GM21528 (cell line): ENCODE data around the gene TMEM126B.
"Not testable (repeated sequence)": the region's sequence is repeated elsewhere in the genome, so short reads cannot be mapped to it uniquely, and the experiment has no call there.

ENCODE experiments used
- ATAC-seq: cut with Tn5 transposase; IDR thresholded peaks from one replicate; pipeline ENCODE4 v1.9.1; 2021; ENCODE audit warnings: mild to moderate bottlenecking, moderate library complexity; ENCODE audit not compliant: unreplicated experiment, low FRiP score

TMEM126B gene

DNA sequence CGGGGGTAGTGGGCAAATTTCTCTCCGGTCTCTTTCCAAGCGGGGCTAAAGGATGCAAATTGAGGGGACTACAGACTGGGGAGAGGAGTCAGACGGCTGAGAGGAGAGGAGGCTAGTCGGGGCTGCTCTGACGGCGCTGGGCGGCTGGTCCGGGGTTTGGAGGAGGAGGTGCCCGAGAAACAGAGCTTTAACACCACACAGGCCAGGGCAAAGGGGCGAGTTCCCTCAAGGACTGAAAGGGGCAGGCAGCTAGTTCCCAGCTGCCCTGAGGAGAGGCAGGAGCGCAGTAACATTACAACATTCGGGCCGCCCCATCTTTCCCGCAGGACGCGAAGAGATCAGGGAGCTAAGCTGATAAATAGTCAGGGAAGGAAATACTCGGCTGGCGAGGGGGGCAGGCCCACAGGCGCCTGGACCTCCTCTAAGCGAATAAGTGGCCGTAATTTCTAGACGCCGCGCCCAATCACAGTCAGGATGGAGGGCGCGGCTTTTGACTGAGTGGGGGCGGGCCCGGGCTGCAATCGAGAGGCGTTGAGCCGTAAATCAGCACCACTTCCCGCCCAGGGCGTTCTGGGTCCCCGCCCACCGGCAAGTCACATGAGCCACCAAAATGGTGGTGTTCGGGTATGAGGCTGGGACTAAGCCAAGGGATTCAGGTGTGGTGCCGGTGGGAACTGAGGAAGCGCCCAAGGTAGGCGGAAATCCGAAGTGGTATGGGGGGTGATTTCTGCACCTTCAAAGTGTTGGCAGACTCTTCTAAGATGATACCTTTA is at the start of gene TMEM126B:
Gene TMEM126B, plus strand, starts transcription at position 596 of the 773 bp plus-strand sequence. Its CDS starts 15 bp downstream, at position 611.
- peak; percentile 100 for ATAC-seq

- no peak for ATAC-seq
Measured at GRCh38 chr11:85582111-85582510, 46.3 kb upstream of the TMEM126B start.

- ATAC-seq, result no peak
Measured at GRCh38 chr11:85589373-85589772, 39.0 kb upstream of the TMEM126B start.

- no peak for ATAC-seq
Measured at GRCh38 chr11:85590848-85591483, 37.4 kb upstream of the TMEM126B start.

DNA sequence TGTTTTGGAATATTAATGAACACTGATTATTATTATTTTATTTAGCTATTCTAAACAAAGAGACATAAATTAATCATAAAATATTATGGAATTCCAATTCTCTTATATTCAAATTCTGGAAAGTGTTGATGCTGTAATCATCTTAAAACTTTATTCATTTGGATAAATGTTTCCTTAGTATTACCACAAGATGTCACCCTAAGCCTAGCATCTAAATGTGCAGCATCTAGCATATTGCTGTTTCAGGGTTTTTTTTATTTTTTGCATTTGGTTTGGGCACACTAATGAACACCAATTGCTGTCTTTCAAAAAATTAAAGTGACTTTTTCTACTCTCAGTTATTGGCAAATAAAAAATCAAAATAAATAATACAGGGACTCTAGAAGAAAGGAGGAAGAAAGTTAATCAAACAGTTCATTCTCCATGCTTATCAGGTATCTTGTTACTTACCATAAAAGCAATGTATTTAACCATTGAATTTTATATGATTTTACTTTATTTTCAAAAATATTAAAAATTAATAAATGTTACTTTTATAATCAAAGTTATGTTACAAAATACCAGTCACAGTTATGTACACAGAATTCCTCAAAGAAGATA is 33.0 kb upstream of the TMEM126B start:
- peak; percentile 74 for ATAC-seq

DNA sequence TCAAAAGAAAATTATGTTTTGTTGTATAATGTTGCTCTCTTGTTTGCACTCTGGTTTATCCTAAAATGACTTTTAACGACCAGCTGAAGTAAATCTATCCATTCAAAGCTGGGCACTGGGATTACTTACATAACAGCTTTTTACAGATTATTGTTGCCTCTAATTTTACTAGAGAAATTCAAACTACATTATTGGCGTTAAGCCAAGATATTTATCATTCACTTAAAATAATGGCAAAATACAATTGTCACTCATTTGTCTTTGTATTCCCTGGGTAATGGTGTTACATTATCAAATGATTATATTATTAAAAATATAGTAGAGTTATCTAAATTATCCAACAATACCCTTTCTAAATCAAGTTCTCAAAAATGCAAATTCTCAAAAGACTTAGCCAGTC is 31.5 kb upstream of the TMEM126B start:
- no peak for ATAC-seq

DNA sequence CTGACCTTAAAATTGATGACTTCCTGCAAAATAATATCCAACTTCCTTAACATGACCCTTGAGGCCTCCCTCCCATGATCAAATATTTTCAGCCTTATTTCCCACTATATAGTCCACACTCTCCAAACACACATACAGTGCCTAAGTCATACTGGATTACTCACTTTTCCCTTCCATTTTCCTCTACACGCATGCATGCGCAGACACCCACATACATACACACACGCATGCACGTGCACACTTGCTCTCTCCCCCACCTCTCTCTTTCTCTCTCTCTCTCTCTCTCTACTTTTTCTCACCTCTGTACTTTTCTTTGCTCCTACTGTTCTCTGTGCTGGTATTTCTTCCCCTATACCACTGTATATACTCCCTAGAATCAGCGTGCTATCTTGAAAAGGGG is 29.3 kb upstream of the TMEM126B start:
- no peak for ATAC-seq

- ATAC-seq, result no peak
Measured at GRCh38 chr11:85602526-85603213, 25.7 kb upstream of the TMEM126B start.

DNA sequence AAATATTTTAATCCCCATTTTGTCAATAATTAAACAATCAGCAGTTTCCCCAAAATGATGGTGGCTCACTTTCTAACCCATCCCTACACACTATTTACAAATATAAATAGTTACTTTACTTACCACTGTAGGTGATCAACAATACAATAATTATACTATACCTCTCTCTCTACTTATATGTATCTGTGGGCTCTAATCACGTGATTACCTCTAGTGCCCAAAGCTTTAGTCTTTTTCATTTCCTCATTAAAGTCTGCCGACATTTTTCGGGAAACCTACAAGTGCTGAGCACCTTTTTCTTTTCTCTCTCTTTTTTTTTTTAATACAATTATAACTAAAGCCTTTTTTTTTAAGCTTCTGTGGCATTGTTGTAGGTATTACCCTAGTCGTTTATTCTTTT is 25.2 kb upstream of the TMEM126B start:
- no peak for ATAC-seq

DNA sequence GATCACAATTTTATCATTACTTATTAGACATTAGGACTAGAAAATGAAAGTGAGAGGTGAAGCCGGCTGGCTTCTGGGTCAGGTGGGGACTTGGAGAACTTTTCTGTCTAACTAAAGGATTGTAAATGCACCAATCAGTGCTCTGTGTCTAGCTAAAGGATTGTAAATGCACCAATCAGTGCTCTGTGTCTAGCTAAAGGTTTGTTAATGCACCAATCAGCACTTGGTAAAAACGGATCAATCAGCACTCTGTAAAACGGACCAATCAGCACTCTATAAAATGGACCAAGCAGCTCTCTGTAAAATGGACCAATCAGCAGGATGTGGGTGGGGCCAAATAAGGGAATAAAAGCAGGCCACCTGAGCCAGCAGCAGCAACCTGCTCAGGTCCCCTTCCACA is 22.2 kb upstream of the TMEM126B start:
- ATAC-seq, result not testable (repeated sequence)

DNA sequence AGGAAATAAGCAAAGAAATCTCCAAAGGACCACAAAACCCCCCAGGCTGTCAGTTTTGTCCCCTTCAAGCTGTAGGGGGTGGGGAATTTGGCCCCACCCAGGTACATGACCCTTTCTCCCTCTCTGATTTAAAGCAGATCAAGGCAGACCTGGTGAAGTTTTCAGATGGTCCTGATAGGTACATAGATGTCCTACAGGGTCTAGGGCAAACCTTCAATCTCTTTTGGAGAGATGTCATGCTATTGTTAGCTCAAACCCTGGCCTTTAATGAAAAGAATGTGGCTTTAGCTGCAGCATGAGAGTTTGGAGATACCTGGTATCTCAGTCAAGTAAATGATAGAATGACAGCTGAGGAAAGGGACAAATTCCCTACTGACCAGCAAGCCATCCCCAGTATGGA is 19.8 kb upstream of the TMEM126B start:
- not testable (repeated sequence) for ATAC-seq

DNA sequence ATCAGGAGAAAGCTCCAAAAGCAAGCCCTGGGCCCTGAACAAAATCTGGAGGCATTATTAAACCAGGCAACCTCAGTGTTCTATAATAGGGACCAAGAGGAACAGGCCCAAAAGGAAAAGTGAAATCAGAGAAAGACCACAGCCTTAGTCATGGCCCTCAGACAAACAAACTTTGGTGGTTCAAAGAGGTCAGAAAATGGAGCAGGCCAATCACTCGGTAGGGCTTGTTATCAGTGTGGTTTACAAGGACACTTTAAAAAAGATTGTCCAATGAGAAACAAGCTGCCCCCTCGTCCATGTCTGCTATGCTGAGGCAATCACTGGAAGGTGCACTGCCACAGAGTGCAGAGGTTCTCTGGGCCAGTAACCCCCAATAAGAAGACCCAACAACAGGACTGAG is 19.1 kb upstream of the TMEM126B start:
- ATAC-seq, result not testable (repeated sequence)

- ATAC-seq, result not testable (repeated sequence)
Measured at GRCh38 chr11:85611643-85612042, 16.8 kb upstream of the TMEM126B start.

- no peak for ATAC-seq
Measured at GRCh38 chr11:85619499-85619898, 8.9 kb upstream of the TMEM126B start.

DNA sequence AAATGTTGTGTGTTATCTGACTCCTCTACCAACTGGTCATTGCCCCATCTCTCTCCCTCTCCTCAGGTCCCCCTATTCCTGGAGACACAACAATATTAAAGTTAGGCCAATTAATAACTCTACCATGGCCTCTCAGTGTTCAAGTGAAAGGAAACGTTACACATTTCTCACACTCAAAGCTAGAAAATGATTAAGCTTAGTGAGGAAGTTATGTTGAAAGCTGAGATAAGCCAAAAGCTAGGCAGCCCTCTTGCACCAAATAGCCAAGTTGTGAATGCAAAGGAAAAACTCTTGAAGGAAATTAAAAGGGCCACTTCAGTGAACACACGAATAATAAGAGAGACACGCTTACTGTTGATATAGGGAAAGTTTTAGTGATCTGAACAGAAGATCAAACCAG is 8.1 kb upstream of the TMEM126B start:
- no peak for ATAC-seq

- no peak for ATAC-seq
Measured at GRCh38 chr11:85626496-85626895, 1.9 kb upstream of the TMEM126B start.

GRCh38 chr11:85627332-85627997 is 928 bp upstream of the TMEM126B start, which contains the start of gene DLG2:
DLG2 (minus strand) TSS chr11:85627344.
- ATAC-seq, result peak; percentile 2

GRCh38 chr11:85628771-85629341 is 463 bp downstream of the TMEM126B start:
- peak; percentile 26 for ATAC-seq

DNA sequence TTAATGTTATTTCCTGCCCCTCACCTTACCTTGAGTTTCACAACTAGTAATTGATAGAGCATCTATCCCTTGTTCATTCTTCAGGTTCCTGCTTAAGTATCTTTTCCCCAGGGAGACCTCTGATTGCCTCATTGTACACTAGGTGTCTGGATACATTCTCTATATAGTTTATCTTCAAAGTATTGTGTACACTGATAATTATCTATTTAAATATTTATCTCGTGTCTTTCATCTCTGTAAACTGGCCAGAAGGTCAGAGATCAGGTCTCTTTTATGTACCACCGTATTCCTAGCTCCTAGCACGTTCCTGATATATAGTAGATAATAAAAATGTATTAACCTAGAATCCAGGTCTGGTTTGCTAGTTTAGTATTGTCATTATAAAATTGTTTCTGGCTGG is 6.4 kb downstream of the TMEM126B start:
- no peak for ATAC-seq

- no peak for ATAC-seq
Measured at GRCh38 chr11:85643191-85643614, 14.8 kb downstream of the TMEM126B start.
